GM12878 (cell line): Measurements from ENCODE around the gene SBF1. TPM values are rescaled to one million over a fixed set of nuclear protein-coding genes. Genes with fewer than 3 reads are reported as not detected.

ENCODE experiments used
- BACH1 ChIP-seq: fragments of 450-650 bp; IDR thresholded peaks from 2 replicates; pipeline ENCODE4 v1.6.1; 2017; ENCODE audit warnings: mild to moderate bottlenecking, borderline replicate concordance
- BHLHE40 ChIP-seq, 2 experiments: fragments of 450-650 bp in 1 of 2; IDR thresholded peaks; 2 replicates each; pipeline ENCODE4 v1.6.1; 2011 to 2017; ENCODE audit warnings: low read depth in 2 of 2, borderline replicate concordance in 1 of 2, improper control_type of control experiment in 1 of 2, low read length in 1 of 2, mild to moderate bottlenecking in 1 of 2
- GATAD2B ChIP-seq: fragments of 450-650 bp; conservative IDR thresholded peaks from 2 replicates; pipeline ENCODE4 v1.6.1; 2017; ENCODE audit warnings: low read depth, mild to moderate bottlenecking, moderate library complexity
- IKZF1 ChIP-seq: fragments of 450-650 bp; conservative IDR thresholded peaks from 2 replicates; pipeline ENCODE4 v1.6.1; 2017; ENCODE audit warnings: antibody characterized with exemption, mild to moderate bottlenecking
- LARP7 ChIP-seq: fragments of 450-650 bp; IDR thresholded peaks from 2 replicates; pipeline ENCODE4 v1.6.1; 2017; ENCODE audit warnings: mild to moderate bottlenecking
- NBN ChIP-seq: fragments of 450-650 bp; IDR thresholded peaks from 2 replicates; pipeline ENCODE4 v1.6.1; 2016
- POLR2A ChIP-seq: IDR thresholded peaks from 2 replicates; pipeline ENCODE4 v1.6.1; 2011; ENCODE audit warnings: low read depth, mild to moderate bottlenecking, low read length
- POLR2AphosphoS2 ChIP-seq: IDR thresholded peaks from 2 replicates; pipeline ENCODE4 v1.6.1; 2011; ENCODE audit warnings: low read depth, mild to moderate bottlenecking, low read length, improper control_type of control experiment, moderate library complexity
- POLR2AphosphoS5 ChIP-seq: IDR thresholded peaks from 2 replicates; pipeline ENCODE4 v1.6.1; 2011; ENCODE audit warnings: mild to moderate bottlenecking, low read length, inconsistent platforms
- RB1 ChIP-seq: fragments of 450-650 bp; formaldehyde crosslinking; IDR thresholded peaks from 2 replicates; pipeline ENCODE4 v1.6.1; 2017; ENCODE audit warnings: mild to moderate bottlenecking, borderline replicate concordance
- RELA ChIP-seq: fragments of 450-650 bp; IDR thresholded peaks from 2 replicates; pipeline ENCODE4 v1.8.0; 2014; ENCODE audit warnings: borderline replicate concordance; ENCODE audit not compliant: partially characterized antibody
- RFX5 ChIP-seq: IDR thresholded peaks from 2 replicates; pipeline ENCODE4 v1.6.1; 2011; ENCODE audit warnings: low read depth, low read length, improper control_type of control experiment
- SP1 ChIP-seq: IDR thresholded peaks from one replicate; pipeline ENCODE4 v1.6.1; 2011; ENCODE audit warnings: low read depth, low read length
- SREBF2 ChIP-seq: IDR thresholded peaks from 2 replicates; pipeline ENCODE4 v1.6.1; 2012; ENCODE audit warnings: mild to moderate bottlenecking, low read length
- TCF3 ChIP-seq: IDR thresholded peaks from 2 replicates; pipeline ENCODE4 v1.6.1; 2012; ENCODE audit warnings: low read depth, mild to moderate bottlenecking, low read length, borderline replicate concordance; ENCODE audit not compliant: insufficient read depth
- ZNF217 ChIP-seq: fragments of 450-650 bp; IDR thresholded peaks from 2 replicates; pipeline ENCODE4 v1.6.1; 2017; ENCODE audit warnings: antibody characterized with exemption, mild to moderate bottlenecking
- polyA plus RNA-seq, 11 experiments: library from polyadenylated mRNA; depleted of rRNA in 4 of 11; unstranded in 6 of 11; stranded (reverse) in 5 of 11; fragments of >200 nt; fragmentation: Nextera tagmentation in 4 of 11; fragmentation: Illumina TruSeq in 1 of 11; extraction: Ambion mirVana in 4 of 11; extraction: Trizol in 1 of 11; gene quantifications; 1 replicate in 1 of 11; 2 replicates in 10 of 11; pipeline versions ENCODE4 v1.2.1 to v1.2.3, GENCODE V29; 2011 to 2016; ENCODE audit warnings: inconsistent platforms in 2 of 11, missing spikeins in 2 of 11, low read depth in 1 of 11
- total RNA-seq, 4 experiments: library from RNA; depleted of rRNA in 3 of 4; stranded (reverse); fragments of >200 nt in 3 of 4; fragmentation: Illumina TruSeq in 1 of 4; extraction: Trizol in 1 of 4; gene quantifications; 2 replicates each; pipeline versions ENCODE4 v1.2.1 to v1.2.3, GENCODE V29; 2013 to 2021
- TF ChIP-seq, protein P1 (sequence below): fragments of 450-650 bp; conservative IDR thresholded peaks from 2 replicates; pipeline ENCODE4 v1.6.1; 2017; ENCODE audit warnings: mild to moderate bottlenecking, moderate library complexity
- TF ChIP-seq, protein P2 (sequence below): fragments of 150-350 bp; IDR thresholded peaks from 2 replicates; pipeline ENCODE4 v1.6.1; 2014; ENCODE audit warnings: mild to moderate bottlenecking, low read depth, low read length

SBF1 gene
- total and polyA plus RNA-seq, 10 of the 15 experiments (the other 5 are each of a cell fraction or from before 2014, with no cell fraction given) = 0.23 to 95.0 (median 17.8) TPM

GRCh38 chr22:50507421-50507990 lies 32.7 kb upstream of the SBF1 start, which contains the start of gene LMF2 (continued):
- TF ChIP-seq, protein P1, sequence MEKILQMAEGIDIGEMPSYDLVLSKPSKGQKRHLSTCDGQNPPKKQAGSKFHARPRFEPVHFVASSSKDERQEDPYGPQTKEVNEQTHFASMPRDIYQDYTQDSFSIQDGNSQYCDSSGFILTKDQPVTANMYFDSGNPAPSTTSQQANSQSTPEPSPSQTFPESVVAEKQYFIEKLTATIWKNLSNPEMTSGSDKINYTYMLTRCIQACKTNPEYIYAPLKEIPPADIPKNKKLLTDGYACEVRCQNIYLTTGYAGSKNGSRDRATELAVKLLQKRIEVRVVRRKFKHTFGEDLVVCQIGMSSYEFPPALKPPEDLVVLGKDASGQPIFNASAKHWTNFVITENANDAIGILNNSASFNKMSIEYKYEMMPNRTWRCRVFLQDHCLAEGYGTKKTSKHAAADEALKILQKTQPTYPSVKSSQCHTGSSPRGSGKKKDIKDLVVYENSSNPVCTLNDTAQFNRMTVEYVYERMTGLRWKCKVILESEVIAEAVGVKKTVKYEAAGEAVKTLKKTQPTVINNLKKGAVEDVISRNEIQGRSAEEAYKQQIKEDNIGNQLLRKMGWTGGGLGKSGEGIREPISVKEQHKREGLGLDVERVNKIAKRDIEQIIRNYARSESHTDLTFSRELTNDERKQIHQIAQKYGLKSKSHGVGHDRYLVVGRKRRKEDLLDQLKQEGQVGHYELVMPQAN = peak; percentile 87
- no peak for TF ChIP-seq TCF3
- TF ChIP-seq SREBF2 = no peak
- TF ChIP-seq, protein P2, sequence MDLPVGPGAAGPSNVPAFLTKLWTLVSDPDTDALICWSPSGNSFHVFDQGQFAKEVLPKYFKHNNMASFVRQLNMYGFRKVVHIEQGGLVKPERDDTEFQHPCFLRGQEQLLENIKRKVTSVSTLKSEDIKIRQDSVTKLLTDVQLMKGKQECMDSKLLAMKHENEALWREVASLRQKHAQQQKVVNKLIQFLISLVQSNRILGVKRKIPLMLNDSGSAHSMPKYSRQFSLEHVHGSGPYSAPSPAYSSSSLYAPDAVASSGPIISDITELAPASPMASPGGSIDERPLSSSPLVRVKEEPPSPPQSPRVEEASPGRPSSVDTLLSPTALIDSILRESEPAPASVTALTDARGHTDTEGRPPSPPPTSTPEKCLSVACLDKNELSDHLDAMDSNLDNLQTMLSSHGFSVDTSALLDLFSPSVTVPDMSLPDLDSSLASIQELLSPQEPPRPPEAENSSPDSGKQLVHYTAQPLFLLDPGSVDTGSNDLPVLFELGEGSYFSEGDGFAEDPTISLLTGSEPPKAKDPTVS = no peak
- no peak for TF ChIP-seq RELA
- peak; percentile 60; the same call in 1 of the 2 replicates for TF ChIP-seq NBN
- TF ChIP-seq POLR2AphosphoS5 = 0 out of 2 replicates have a peak, but pooled peaks have one; percentile 7
- no peak for TF ChIP-seq ZNF217
- TF ChIP-seq POLR2A = peak; percentile 68
- peak; percentile 76; the same call in 1 of the 2 replicates for TF ChIP-seq RB1
- TF ChIP-seq BHLHE40 (IDR thresholded peaks at IDR 0.05; ENCODE audit: borderline replicate concordance in 1 of 2, low read depth in 2 of 2, low read length in 1 of 2) = peak in 1 of 2 experiments; percentile 35; a peak in 1 of 4 replicates
- TF ChIP-seq GATAD2B = peak; percentile 62; the same call in 1 of the 2 replicates
- peak; percentile 22 for TF ChIP-seq SP1
- TF ChIP-seq LARP7 = peak; percentile 78; the same call in 1 of the 2 replicates
- 0 out of 2 replicates have a peak, but pooled peaks have one; percentile 25 for TF ChIP-seq BACH1
- TF ChIP-seq POLR2AphosphoS2 = peak; percentile 30; the same call in 1 of the 2 replicates
- peak; percentile 25; the same call in 1 of the 2 replicates for TF ChIP-seq RFX5
- TF ChIP-seq IKZF1 = peak; percentile 53
